ENCODE results near the gene RABGAP1L.
A peak's percentile ranks its signal among the peaks of the same experiment; 100 is the strongest.

Gene RABGAP1L

GRCh38 chr1:174957829-174958228 lies 798.5 kb downstream of the RABGAP1L start:
- H3K4me3 ChIP-seq: no peak overlapping the region
- no peak for DNase-seq (ENCODE audit: low spot score)
- TF ChIP-seq CTCF (IDR thresholded peaks at IDR 0.05): no peak
- H3K27ac ChIP-seq: no peak overlapping the region

- Histone ChIP-seq H3K27ac (no peak overlapping the region), H3K4me3 (no peak overlapping the region)
- no peak for TF ChIP-seq CTCF (IDR thresholded peaks at IDR 0.05)
- DNase-seq (ENCODE audit: low spot score): no peak
Measured at GRCh38 chr1:174958396-174958795, 799.1 kb downstream of the RABGAP1L start.

GRCh38 chr1:174960362-174960761 lies 801.0 kb downstream of the RABGAP1L start:
- TF ChIP-seq CTCF (IDR thresholded peaks at IDR 0.05): no peak
- Histone ChIP-seq H3K4me3 (no peak overlapping the region), H3K27ac (no peak overlapping the region)
- no peak for DNase-seq (ENCODE audit: low spot score)

- H3K27ac ChIP-seq: peak overlapping the region; percentile 40 to 68
- no peak for TF ChIP-seq CTCF (IDR thresholded peaks at IDR 0.05)
- DNase-seq (ENCODE audit: low spot score): no peak
- no peak overlapping the region for H3K4me3 ChIP-seq
Measured at GRCh38 chr1:174963529-174964125, 804.3 kb downstream of the RABGAP1L start.

GRCh38 chr1:174964261-174964971 lies 805.1 kb downstream of the RABGAP1L start:
- DNase-seq (ENCODE audit: low spot score): no peak
- peak overlapping the region; percentile 31 for H3K4me3 ChIP-seq
- peak overlapping the region; percentile 40 to 68 for H3K27ac ChIP-seq
- no peak for TF ChIP-seq CTCF (IDR thresholded peaks at IDR 0.05)

- no peak for DNase-seq (ENCODE audit: low spot score)
- peak overlapping the region; percentile 40 to 82 for H3K27ac ChIP-seq
- no peak for TF ChIP-seq CTCF (IDR thresholded peaks at IDR 0.05)
- H3K4me3 ChIP-seq: peak overlapping the region; percentile 51
Measured at GRCh38 chr1:174964972-174965361, 805.6 kb downstream of the RABGAP1L start.

Data from coronary artery (tissue), 2 donors.